Loucy (cell line): Measurements from ENCODE around the gene SDK1.

Experiments
- CTCF ChIP-seq: fragments of 200-600 bp; sonication (generic); conservative IDR thresholded peaks from 2 replicates; pipeline ENCODE4 v1.5.1; 2014; ENCODE audit warnings: mild to moderate bottlenecking, antibody characterized with exemption, low read length
- EZH2phosphoT487 ChIP-seq: fragments of 200-600 bp; IDR thresholded peaks from 2 replicates; pipeline ENCODE4 v1.6.1; 2018; ENCODE audit warnings: antibody characterized with exemption, mild to moderate bottlenecking, moderate library complexity, borderline replicate concordance

- TF ChIP-seq EZH2phosphoT487 = no peak
- TF ChIP-seq CTCF = no peak
Observed at GRCh38 chr7:3884543-3884942, 583.5 kb downstream of the SDK1 start.
